ENCODE measurements around the gene PTPRT. TPM values are rescaled to one million over a fixed set of nuclear protein-coding genes. Genes with fewer than 3 reads are reported as not detected.

PTPRT gene
- total RNA-seq, 1 experiment from 2014 or later: not detected

- intact Hi-C loops (cut with micrococcal nuclease; ENCODE audit: unreplicated experiment): no loop called here
- no peak overlapping the region for H3K27ac Mint-ChIP-seq (ENCODE audit: unreplicated experiment)
- CTCF ChIA-PET: no interaction called here
- peaks cover 8% of the 10 kb centered on the region for H3K4me1 Mint-ChIP-seq (ENCODE audit: low read depth, unreplicated experiment)
- no peaks in the 10 kb centered on the region for H3K36me3 Mint-ChIP-seq (ENCODE audit: insufficient read depth, unreplicated experiment)
- H3K9me3 Mint-ChIP-seq (ENCODE audit: low read depth, unreplicated experiment): peaks cover 2% of the 10 kb centered on the region
- H3K4me3 Mint-ChIP-seq (ENCODE audit: low read depth, unreplicated experiment): no peak overlapping the region
- no peak for TF ChIP-seq CTCF (IDR thresholded peaks at IDR 0.05; ENCODE audit: unreplicated experiment)
- DNase-seq: peak; percentile 12
- no TSS peak for BruUV-seq (replicated peaks)
- H3K27me3 Mint-ChIP-seq (ENCODE audit: unreplicated experiment): peaks cover 15% of the 10 kb centered on the region
Measured at GRCh38 chr20:42494290-42494689, 695.4 kb downstream of the PTPRT start.

GRCh38 chr20:42493001-42493400 lies 696.7 kb downstream of the PTPRT start:
- no TSS peak for BruUV-seq (replicated peaks)
- H3K4me1 Mint-ChIP-seq (ENCODE audit: low read depth, unreplicated experiment): peaks cover 8% of the 10 kb centered on the region
- intact Hi-C loops (cut with micrococcal nuclease; ENCODE audit: unreplicated experiment): no loop called here
- DNase-seq: no peak
- no peak overlapping the region for H3K27ac Mint-ChIP-seq (ENCODE audit: unreplicated experiment)
- peaks cover 2% of the 10 kb centered on the region for H3K9me3 Mint-ChIP-seq (ENCODE audit: low read depth, unreplicated experiment)
- CTCF ChIA-PET: no interaction called here
- no peak for TF ChIP-seq CTCF (IDR thresholded peaks at IDR 0.05; ENCODE audit: unreplicated experiment)
- no peak overlapping the region for H3K4me3 Mint-ChIP-seq (ENCODE audit: low read depth, unreplicated experiment)
- peaks cover 18% of the 10 kb centered on the region for H3K27me3 Mint-ChIP-seq (ENCODE audit: unreplicated experiment)
- H3K36me3 Mint-ChIP-seq (ENCODE audit: insufficient read depth, unreplicated experiment): no peaks in the 10 kb centered on the region

- CTCF ChIA-PET: no interaction called here
- no TSS peak for BruUV-seq (replicated peaks)
- H3K36me3 Mint-ChIP-seq (ENCODE audit: insufficient read depth, unreplicated experiment): no peaks in the 10 kb centered on the region
- no peak overlapping the region for H3K4me3 Mint-ChIP-seq (ENCODE audit: low read depth, unreplicated experiment)
- no peak overlapping the region for H3K27ac Mint-ChIP-seq (ENCODE audit: unreplicated experiment)
- no peak for DNase-seq
- TF ChIP-seq CTCF (IDR thresholded peaks at IDR 0.05; ENCODE audit: unreplicated experiment): no peak
- peaks cover 18% of the 10 kb centered on the region for H3K27me3 Mint-ChIP-seq (ENCODE audit: unreplicated experiment)
- intact Hi-C loops (cut with micrococcal nuclease; ENCODE audit: unreplicated experiment): no loop called here
- H3K4me1 Mint-ChIP-seq (ENCODE audit: low read depth, unreplicated experiment): peaks cover 8% of the 10 kb centered on the region
- H3K9me3 Mint-ChIP-seq (ENCODE audit: low read depth, unreplicated experiment): peaks cover 2% of the 10 kb centered on the region
Measured at GRCh38 chr20:42492290-42492689, 697.4 kb downstream of the PTPRT start.

DNA sequence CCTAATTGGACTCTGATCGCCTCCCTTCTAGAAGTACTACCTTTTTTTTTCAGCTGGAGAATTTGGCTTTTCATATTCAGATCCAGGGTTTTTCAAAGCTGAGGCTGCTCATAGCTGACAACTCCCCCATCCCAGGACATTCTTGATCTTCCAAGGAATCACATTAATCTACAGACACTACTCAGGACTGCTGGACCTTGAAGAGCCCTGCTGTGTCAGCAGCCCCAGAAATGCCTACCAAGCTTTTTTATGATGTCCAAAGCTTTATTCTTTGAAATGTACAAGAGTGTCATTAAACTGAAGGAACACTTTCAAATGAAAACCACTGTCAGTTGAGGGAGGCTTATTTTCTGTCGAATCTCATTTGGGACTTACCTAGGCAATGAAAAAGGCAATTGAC lies 704.1 kb downstream of the PTPRT start:
- Mint-ChIP-seq H3K4me1 (ENCODE audit: low read depth, unreplicated experiment) (no peaks in the 10 kb centered on the region), H3K27me3 (ENCODE audit: unreplicated experiment) (peaks cover 30% of the 10 kb centered on the region), H3K36me3 (ENCODE audit: insufficient read depth, unreplicated experiment) (no peaks in the 10 kb centered on the region), H3K4me3 (ENCODE audit: low read depth, unreplicated experiment) (no peak overlapping the region), H3K27ac (ENCODE audit: unreplicated experiment) (no peak overlapping the region), H3K9me3 (ENCODE audit: low read depth, unreplicated experiment) (peaks cover 2% of the 10 kb centered on the region)
- intact Hi-C loops (cut with micrococcal nuclease; ENCODE audit: unreplicated experiment): no loop called here
- BruUV-seq (replicated peaks): no TSS peak
- no peak for TF ChIP-seq CTCF (IDR thresholded peaks at IDR 0.05; ENCODE audit: unreplicated experiment)
- DNase-seq: no peak
- CTCF ChIA-PET: interaction anchor here (1.2 kb wide), 1 partner anchor 10 kb away, joined by 3 read pairs; no protein-coding TSS in a partner anchor
